Measurements from ENCODE around the gene ALDH9A1.
"Not testable (repeated sequence)": the region's sequence is repeated elsewhere in the genome, so short reads cannot be mapped to it uniquely, and the experiment has no call there.

GRCh38 chr1:165680773-165681172 lies 17.6 kb downstream of the ALDH9A1 start:
- TF ChIP-seq POLR2A, CTCF (IDR thresholded peaks at IDR 0.05): not testable (repeated sequence)
